Hair follicular keratinocyte (primary cell): ENCODE measurements around the gene CRACR2B. TPM values are rescaled to one million over a fixed set of nuclear protein-coding genes. Genes with fewer than 3 reads are reported as not detected.

Experiments used
- total RNA-seq: library from RNA; depleted of rRNA; stranded (reverse); fragments of >200 nt; gene quantifications from 2 replicates; pipeline ENCODE4 v1.2.3, GENCODE V29; 2015

The CRACR2B gene
- 0.68 and 1.0 TPM in 2 replicates for total RNA-seq

DNA sequence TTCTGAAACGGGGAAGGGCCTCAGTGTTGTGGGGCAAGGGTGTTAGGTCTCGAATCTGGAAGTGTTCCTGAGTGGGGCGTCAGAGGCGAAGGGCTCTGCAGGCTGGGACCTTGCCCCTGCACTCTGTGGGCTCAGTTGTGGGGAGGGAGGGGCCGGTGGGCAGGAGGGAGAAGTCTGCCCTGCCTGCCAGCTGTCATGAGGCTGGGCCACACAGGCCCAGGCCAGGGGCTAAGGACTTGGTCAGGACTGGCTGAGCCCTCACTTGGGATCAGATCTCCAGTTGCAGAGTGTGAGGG is at the start of gene CRACR2B:
Gene CRACR2B (plus strand): TSS at position 23 of the 296 bp plus-strand sequence. CDS start 689 bp downstream, outside the sequence.

DNA sequence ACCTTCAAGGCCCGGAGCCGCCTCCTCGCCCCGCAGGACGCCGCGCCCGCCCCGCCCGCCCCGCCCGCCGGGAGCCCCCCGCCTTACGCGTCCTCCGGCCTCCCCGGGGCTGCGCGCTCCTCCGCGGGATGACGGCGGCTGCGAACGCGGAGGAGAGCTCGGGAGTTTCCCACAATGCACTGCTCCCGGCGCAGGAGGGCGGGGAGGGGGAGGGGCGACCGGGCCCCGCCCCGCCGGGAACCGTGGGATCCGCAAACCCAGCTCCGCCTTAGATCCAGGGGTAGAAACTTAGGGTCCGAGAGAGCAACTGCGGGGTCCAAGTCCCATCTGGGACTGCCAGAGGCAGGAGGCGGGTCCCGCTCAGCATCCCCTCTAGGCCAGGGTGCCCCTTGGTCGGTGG is 37.8 kb upstream of the CRACR2B start, which contains the start of gene CEND1:
Gene CEND1 (minus strand): TSS at position 148 of the 400 bp plus-strand sequence. CDS start 1,514 bp downstream, outside the sequence.

DNA sequence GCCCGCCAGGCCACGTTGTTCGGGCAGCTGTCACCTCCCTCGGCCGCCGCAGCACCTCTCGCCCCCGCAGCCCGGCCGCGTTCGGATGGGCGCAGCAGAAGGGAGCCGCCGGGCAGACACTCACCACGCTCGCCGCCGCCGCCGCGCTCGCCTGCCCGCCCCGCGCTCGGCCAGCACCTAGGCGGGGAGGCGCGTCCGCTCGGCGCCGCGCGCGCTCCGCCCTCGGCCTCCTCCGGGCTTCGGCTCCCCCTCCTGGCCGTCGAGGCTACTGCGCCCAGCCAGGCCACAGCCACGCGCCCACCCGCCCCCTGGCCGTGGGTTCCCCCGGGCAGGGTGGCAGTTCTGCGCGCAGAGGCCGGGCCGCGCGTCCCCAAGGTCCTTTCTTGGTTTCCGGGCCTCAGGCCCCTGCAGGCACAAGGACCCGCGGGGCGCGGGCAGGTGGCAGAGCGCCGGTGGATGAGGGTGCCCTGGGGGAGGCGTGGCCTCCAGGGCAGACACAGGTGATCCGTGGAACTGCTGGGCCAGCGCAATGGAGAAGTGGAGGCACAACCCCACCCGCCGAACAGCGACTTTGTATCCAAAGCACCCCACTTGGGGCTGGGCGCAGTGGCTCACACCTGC is 29.5 kb upstream of the CRACR2B start, which contains the start of gene SLC25A22:
Gene SLC25A22 (minus strand): TSS at position 189 of the 621 bp plus-strand sequence. CDS start 3,275 bp downstream, outside the sequence.

DNA sequence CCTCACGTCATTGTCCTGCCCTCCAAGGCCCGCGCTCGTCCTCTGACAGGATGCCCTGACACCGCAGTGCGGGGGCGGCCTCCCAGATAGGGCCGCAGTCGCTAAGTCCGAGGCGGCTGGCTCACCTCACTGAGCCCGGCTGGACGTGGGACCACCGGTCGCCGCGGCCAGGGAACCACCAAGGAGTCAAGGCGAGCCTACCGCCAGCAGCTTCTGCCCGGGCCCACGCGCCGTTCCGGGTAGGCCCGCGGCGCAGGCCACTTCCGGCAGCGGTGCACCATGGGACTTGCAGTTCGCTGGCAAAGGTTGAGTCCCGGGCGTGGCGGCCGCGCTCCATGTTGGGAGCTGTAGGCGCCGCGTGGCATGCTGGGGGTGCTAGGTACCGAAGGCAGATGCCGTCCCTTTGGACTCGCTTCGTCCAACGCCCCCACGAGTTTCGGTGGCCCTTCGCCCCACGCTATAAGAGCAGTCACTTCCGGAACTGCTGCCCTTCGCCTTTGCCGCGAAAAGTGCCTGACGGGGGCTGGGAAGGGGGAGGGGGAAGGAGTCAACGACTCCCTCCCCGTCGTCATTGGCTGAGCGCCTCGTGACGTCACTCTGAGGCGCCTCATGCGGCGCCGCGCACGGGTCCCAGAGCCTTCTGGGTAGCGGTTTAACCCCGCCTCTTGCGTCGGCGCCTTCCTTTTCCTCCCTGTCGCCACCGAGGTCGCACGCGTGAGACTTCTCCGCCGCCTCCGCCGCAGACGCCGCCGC is 18.3 kb upstream of the CRACR2B start, which contains the start of gene RPLP2:
Gene RPLP2 (plus strand): TSS at position 681 of the 753 bp plus-strand sequence. CDS start 268 bp downstream, outside the sequence.

DNA sequence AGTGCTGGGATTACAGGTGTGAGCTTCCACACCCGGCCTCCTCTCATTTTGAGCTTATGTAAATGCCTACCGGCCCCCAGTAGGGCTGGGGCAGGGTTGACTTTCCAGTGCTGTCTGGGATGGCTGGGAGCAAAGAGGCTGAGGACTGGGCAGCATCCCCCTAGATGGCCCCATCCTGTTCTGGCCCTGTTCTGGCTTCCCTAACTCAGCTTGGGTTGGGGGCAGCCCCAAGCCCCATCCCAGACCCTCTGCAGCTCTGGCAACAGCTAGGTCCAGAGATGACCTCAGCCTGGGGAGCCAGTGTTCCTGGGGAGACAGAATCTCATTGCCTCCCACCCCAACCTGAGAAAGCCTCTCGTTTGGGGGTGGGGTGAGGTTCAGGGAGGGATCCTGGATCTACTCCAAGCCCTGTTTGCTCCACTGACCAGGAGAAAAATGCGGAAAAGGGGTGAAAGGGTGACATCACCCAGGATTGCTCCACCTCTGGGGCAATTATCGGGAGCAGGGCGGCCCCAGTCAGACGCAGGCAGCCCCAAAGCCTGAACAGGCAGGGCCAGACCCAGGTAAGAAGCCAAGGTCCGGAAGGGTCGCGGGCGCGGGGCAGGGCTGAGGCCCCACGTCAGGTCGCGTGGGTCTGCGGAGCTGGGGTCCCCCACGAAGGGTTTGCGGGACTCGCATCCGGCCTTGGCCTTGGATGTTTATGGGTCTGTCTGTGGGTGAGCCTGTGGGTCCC is 9.2 kb upstream of the CRACR2B start, which contains the start of gene PNPLA2:
Gene PNPLA2 (plus strand): TSS at position 519 of the 733 bp plus-strand sequence. CDS start 805 bp downstream, outside the sequence.

DNA sequence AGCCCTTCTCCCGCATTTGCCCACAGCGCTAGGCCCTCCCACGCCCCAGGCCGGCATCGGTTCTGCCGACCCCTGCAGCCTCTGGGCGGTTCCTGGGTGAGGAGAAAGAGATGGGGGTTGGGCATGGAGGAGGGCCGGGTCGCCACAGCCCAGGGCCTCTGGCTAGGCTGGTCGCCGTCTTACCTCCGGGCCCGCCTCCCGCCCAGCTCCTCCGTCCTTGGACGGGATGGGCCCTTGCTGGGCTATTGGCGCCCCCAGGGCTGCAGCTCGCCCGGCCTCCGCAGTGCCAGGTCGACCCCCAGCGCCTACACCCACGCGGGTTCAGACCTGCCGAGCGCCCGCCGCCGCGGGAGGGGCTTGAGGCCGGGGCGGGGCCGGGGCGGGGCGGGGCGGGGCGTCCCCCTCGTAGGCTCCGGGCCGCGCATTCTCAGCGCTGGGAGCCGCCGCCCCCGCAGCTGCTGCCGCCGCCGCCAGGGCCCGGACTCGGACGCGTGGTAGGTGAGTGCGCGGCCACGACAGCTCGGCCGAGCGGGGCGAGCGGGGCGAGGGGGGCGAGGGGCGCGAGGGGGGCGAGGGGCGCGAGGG is 4.9 kb downstream of the CRACR2B start, which contains the start of gene CD151:
Gene CD151 (plus strand): TSS at position 424 of the 585 bp plus-strand sequence. CDS start 3,118 bp downstream, outside the sequence.

DNA sequence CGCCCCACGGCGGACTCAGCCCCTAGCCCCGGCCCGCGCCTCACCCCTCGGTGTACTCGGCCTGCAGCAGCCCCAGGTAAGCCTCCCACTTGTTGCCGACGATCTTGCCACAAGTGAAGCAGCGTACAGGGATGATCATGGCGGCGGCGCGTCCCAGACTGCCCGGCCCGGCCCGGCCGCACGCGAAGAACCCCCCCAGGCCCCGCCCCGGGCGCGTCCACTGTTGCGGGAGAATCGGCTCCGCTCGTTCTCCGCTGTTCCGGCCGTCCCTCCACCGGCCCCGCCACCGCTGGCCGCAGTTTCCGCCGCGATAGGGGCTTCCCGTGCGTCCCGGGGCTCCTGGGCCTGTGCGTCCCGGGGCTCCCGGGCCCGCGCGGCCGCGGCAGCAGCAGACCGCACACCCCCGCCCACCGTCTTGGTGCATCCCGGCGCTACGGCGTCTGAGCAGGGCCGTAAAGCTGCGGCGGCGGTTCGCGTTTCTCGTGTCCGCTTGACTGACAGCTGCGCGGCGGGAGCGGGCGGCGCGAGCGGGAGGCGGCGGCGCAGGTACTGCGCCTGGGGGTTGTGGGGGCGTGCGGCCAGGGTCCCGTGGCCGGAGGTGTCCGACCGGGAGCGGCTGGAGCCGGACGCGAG is 14.8 kb downstream of the CRACR2B start, which contains the start of the genes POLR2L and TSPAN4:
Gene POLR2L (minus strand): TSS at position 160 of the 633 bp plus-strand sequence. CDS start 21 bp downstream, at position 139.
Gene TSPAN4 (plus strand): TSS at position 483 of the 633 bp plus-strand sequence. CDS start 7,453 bp downstream, outside the sequence.

Other genes starting within 250 kb of the CRACR2B start
- 8.0 and 15.8 TPM in 2 replicates for gene IRF7, start 212.0 kb upstream of the CRACR2B start, total RNA-seq
- not detected in 2 replicates for gene CDHR5, start 203.0 kb upstream of the CRACR2B start, total RNA-seq
- gene SCT, start 200.7 kb upstream of the CRACR2B start, total RNA-seq, result not detected in 2 replicates
- not detected in 2 replicates for gene DRD4, start 190.7 kb upstream of the CRACR2B start, total RNA-seq
- gene DEAF1, start 132.7 kb upstream of the CRACR2B start, total RNA-seq, result 16.0 and 25.5 TPM in 2 replicates
- gene TMEM80, start 132.1 kb upstream of the CRACR2B start, total RNA-seq, result 23.7 and 40.1 TPM in 2 replicates
- 92.0 and 124 TPM in 2 replicates for gene EPS8L2, start 121.7 kb upstream of the CRACR2B start, total RNA-seq
- gene TALDO1, start 80.5 kb upstream of the CRACR2B start, total RNA-seq, result 212 and 214 TPM in 2 replicates
- 23.1 and 25.0 TPM in 2 replicates for gene GATD1, start 50.4 kb upstream of the CRACR2B start, total RNA-seq
- gene CEND1, start 37.8 kb upstream of the CRACR2B start, total RNA-seq, result not detected in 2 replicates
- gene SLC25A22, start 29.6 kb upstream of the CRACR2B start, total RNA-seq, result 19.0 and 21.6 TPM in 2 replicates
- gene PIDD1, start 22.7 kb upstream of the CRACR2B start, total RNA-seq, result 10.0 and 16.2 TPM in 2 replicates
- 674 and 1,062 TPM in 2 replicates for gene RPLP2, start 18.0 kb upstream of the CRACR2B start, total RNA-seq
- 7.1 and 11.9 TPM in 2 replicates for gene PNPLA2, start 9.0 kb upstream of the CRACR2B start, total RNA-seq
- 490 and 530 TPM in 2 replicates for gene CD151, start 5.0 kb downstream of the CRACR2B start, total RNA-seq
- gene POLR2L, start 14.6 kb downstream of the CRACR2B start, total RNA-seq, result 124 and 148 TPM in 2 replicates
- gene TSPAN4, start 14.9 kb downstream of the CRACR2B start, total RNA-seq, result 173 and 207 TPM in 2 replicates
- 70.0 and 75.8 TPM in 2 replicates for gene CHID1, start 82.9 kb downstream of the CRACR2B start, total RNA-seq
- gene AP2A2, start 98.0 kb downstream of the CRACR2B start, total RNA-seq, result 35.6 and 56.2 TPM in 2 replicates
- gene MUC6, start 208.8 kb downstream of the CRACR2B start, total RNA-seq, result not detected in 2 replicates
- not detected in 2 replicates for gene MUC2, start 247.0 kb downstream of the CRACR2B start, total RNA-seq